Mammary epithelial cell (primary cell): Measurements from ENCODE around the gene FEM1B.

Source experiments
- CTCF ChIP-seq, 2 donors: IDR thresholded peaks in 1 of 2; conservative IDR thresholded peaks in 1 of 2; 2 replicates each; pipeline ENCODE4 v1.5.1; 2011 to 2012; ENCODE audit warnings: inconsistent platforms in 2 of 2, low read length in 2 of 2, mild to moderate bottlenecking in 2 of 2, control low read depth in 1 of 2, low read depth in 1 of 2; ENCODE audit not compliant: insufficient read depth in 1 of 2; ENCODE audit errors: extremely low read depth in 1 of 2
- EZH2 ChIP-seq: IDR thresholded peaks from 2 replicates; pipeline ENCODE4 v1.6.1; 2012; ENCODE audit warnings: low read length, inconsistent platforms, borderline replicate concordance

GRCh38 chr15:68284616-68285258 lies 7.2 kb downstream of the FEM1B start:
- TF ChIP-seq EZH2 = no peak
- no peak for TF ChIP-seq CTCF (conservative IDR thresholded peaks at IDR 0.05 in 1 of 2, IDR thresholded peaks at IDR 0.05 in 1 of 2; ENCODE audit: extremely low read depth in 1 of 2, insufficient read depth in 1 of 2, low read depth in 1 of 2, low read length in 2 of 2)
